Vagina (tissue), 2 donors: ENCODE results near the gene C16orf74. TPM values are rescaled to one million over a fixed set of nuclear protein-coding genes. Genes with fewer than 3 reads are reported as not detected.

Experiments
- DNase-seq, 2 donors: peaks; one replicate each; pipeline ENCODE4 v3.0.0-alpha.2; 2017; ENCODE audit errors: extremely low spot score in 2 of 2
- H3K27ac ChIP-seq: fragments of 200-600 bp; sonication (generic); one replicate; pipeline ENCODE4 v1.5.1; 2019
- H3K27me3 ChIP-seq: fragments of 200-600 bp; sonication (generic); one replicate; pipeline ENCODE4 v1.5.1; 2019
- H3K36me3 ChIP-seq, 2 donors: fragments of 200-600 bp; sonication (generic); one replicate each; pipeline ENCODE4 v1.5.1; 2017 to 2019
- H3K4me1 ChIP-seq: fragments of 200-600 bp; sonication (generic); one replicate; pipeline ENCODE4 v1.5.1; 2019
- H3K4me3 ChIP-seq, 2 donors: fragments of 200-600 bp; sonication (generic); 1 replicate in 1 of 2; 2 replicates in 1 of 2; pipeline ENCODE4 v1.5.1; 2016 to 2019
- H3K9me3 ChIP-seq: fragments of 200-600 bp; sonication (generic); one replicate; pipeline ENCODE4 v1.5.1; 2019
- POLR2A ChIP-seq, 2 donors: fragments of 450-650 bp; IDR thresholded peaks; one replicate each; pipeline ENCODE4 v1.6.1; 2017; ENCODE audit warnings: antibody characterized with exemption in 2 of 2, mild to moderate bottlenecking in 2 of 2, moderate library complexity in 2 of 2
- POLR2AphosphoS5 ChIP-seq, 2 donors: sonication (generic); formaldehyde crosslinking; IDR thresholded peaks; one replicate each; pipeline ENCODE4 v1.9.0; 2017; ENCODE audit warnings: antibody characterized with exemption in 2 of 2, mild to moderate bottlenecking in 2 of 2, low read depth in 1 of 2; ENCODE audit not compliant: insufficient read depth in 1 of 2
- intact Hi-C: fragments of 100-400 bp; cut with DNase I; formaldehyde crosslinking; loops from one replicate; pipeline ENCODE4 v1.15.1; 2023
- total RNA-seq: library from RNA; depleted of rRNA; stranded (reverse); fragments of >200 nt; gene quantifications from one replicate; pipeline ENCODE4 v1.2.3, GENCODE V29; 2016
- TF ChIP-seq, protein P1 (sequence below), 3 experiments: fragments of 450-650 bp in 2 of 3; fragments of 200-600 bp in 1 of 3; sonication (generic) in 1 of 3; IDR thresholded peaks; one replicate each; pipeline ENCODE4 v1.5.1; 2017 to 2019; ENCODE audit warnings: antibody characterized with exemption in 3 of 3, mild to moderate bottlenecking in 2 of 3, moderate library complexity in 2 of 3

The C16orf74 gene
- total RNA-seq, 1 donor from 2014 or later, result 18.2 TPM

DNA sequence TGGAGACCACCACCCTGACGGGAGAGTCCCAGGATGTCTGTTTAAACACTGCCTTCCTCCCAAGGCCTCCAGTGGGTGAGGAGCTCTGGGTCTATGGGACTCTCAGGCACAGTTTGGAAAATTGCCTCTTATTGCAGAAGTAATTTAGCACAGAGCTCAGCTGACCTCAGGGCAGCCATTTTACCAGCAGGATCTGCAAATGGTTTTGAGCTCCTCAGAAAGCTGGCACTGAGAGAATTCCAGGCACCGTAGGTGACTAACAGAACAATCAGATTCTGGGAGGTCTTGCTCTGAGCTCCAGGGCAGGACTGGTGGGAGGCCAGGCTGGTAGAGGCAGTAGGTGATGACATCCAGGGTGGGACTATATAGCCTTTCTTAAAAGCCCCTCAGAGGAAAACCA is 17.3 kb upstream of the C16orf74 start:
- no peak overlapping the region for H3K4me3 ChIP-seq
- H3K4me1 ChIP-seq, result no peaks in the 10 kb centered on the region
- no peaks in the 10 kb centered on the region for H3K36me3 ChIP-seq
- no peaks in the 10 kb centered on the region for H3K9me3 ChIP-seq
- H3K27me3 ChIP-seq, result no peaks in the 10 kb centered on the region
- TF ChIP-seq POLR2AphosphoS5 (IDR thresholded peaks at IDR 0.05; ENCODE audit: insufficient read depth in 1 of 2, low read depth in 1 of 2), result no peak
- no peak for TF ChIP-seq POLR2A (IDR thresholded peaks at IDR 0.05)
- TF ChIP-seq, protein P1, sequence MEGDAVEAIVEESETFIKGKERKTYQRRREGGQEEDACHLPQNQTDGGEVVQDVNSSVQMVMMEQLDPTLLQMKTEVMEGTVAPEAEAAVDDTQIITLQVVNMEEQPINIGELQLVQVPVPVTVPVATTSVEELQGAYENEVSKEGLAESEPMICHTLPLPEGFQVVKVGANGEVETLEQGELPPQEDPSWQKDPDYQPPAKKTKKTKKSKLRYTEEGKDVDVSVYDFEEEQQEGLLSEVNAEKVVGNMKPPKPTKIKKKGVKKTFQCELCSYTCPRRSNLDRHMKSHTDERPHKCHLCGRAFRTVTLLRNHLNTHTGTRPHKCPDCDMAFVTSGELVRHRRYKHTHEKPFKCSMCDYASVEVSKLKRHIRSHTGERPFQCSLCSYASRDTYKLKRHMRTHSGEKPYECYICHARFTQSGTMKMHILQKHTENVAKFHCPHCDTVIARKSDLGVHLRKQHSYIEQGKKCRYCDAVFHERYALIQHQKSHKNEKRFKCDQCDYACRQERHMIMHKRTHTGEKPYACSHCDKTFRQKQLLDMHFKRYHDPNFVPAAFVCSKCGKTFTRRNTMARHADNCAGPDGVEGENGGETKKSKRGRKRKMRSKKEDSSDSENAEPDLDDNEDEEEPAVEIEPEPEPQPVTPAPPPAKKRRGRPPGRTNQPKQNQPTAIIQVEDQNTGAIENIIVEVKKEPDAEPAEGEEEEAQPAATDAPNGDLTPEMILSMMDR (IDR thresholded peaks at IDR 0.05), result no peak
- DNase-seq, result no peak
- intact Hi-C loops, result no loop called here
- H3K27ac ChIP-seq, result no peak overlapping the region

DNA sequence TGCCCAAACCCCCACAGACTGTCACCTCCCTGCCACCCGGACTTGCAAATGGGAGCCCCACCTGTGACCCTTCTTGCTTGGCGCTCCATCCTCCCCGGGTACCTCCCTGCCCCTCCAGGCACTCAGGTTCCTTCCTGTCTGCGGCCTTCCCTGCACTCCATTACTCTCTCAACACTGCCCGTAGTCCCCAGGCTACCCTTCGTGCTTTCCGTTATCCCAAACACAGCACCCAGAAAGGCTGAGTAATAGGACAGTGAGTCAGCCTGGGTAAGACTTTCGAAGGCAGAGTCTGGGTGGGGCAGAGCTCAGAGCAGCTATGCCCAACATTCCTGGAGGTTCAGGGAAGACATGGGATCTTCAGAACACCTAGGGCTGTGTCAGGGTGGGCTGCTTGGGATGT is 16.6 kb upstream of the C16orf74 start:
- intact Hi-C loops, result no loop called here
- H3K4me1 ChIP-seq, result no peaks in the 10 kb centered on the region
- H3K9me3 ChIP-seq, result no peaks in the 10 kb centered on the region
- H3K4me3 ChIP-seq, result no peak overlapping the region
- H3K36me3 ChIP-seq, result no peaks in the 10 kb centered on the region
- no peaks in the 10 kb centered on the region for H3K27me3 ChIP-seq
- no peak overlapping the region for H3K27ac ChIP-seq
- TF ChIP-seq POLR2A (IDR thresholded peaks at IDR 0.05) (no peak), POLR2AphosphoS5 (IDR thresholded peaks at IDR 0.05; ENCODE audit: insufficient read depth in 1 of 2, low read depth in 1 of 2) (no peak)
- TF ChIP-seq, protein P1 (IDR thresholded peaks at IDR 0.05), result no peak
- DNase-seq, result no peak

DNA sequence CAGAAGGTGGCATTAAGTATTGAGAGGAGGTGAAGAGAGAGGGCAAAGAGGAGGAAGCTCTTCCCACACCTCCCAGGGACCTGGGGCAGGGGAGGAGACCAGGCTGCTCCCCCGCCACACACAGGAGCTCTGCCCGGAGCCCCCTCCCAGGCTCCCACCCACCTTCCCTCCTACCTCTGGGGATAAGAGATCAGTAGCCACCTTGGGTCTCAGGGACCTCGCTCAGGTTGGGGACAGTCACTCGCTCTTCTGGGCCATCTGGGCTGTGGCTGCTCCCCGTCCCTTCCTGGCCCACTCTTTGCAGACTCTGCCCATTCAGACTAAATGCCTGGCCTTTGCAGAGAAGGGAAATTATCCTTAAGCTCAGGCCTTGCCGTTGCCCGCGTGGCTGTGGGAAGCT is 14.9 kb upstream of the C16orf74 start:
- intact Hi-C loops, result no loop called here
- Histone ChIP-seq H3K36me3 (no peaks in the 10 kb centered on the region), H3K27me3 (no peaks in the 10 kb centered on the region), H3K27ac (no peak overlapping the region), H3K4me3 (no peak overlapping the region), H3K9me3 (no peaks in the 10 kb centered on the region), H3K4me1 (no peaks in the 10 kb centered on the region)
- DNase-seq, result no peak
- TF ChIP-seq POLR2A (IDR thresholded peaks at IDR 0.05) (no peak), POLR2AphosphoS5 (IDR thresholded peaks at IDR 0.05; ENCODE audit: insufficient read depth in 1 of 2, low read depth in 1 of 2) (no peak)
- TF ChIP-seq, protein P1 (IDR thresholded peaks at IDR 0.05), result no peak

DNA sequence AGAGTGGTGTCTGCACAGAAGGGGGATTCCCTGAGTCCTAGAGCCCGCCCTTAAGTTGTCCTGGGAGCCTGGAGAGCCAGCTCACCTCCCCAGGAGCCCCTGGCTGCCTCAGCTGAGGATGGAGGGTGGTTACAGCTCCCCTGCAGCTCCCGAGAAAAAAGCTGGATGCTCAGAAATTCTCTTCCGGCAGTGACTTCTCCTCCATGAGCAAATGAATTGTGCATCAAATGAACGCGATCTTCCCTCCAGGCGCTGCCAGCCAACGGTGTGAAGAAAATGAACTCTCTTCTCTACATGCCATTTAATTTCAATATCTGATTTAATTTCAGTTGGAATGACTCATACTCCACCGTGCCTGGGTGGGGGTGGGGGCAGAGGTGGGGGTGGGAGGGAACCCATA is 14.3 kb upstream of the C16orf74 start:
- no peak for DNase-seq
- no peak overlapping the region for H3K4me3 ChIP-seq
- H3K4me1 ChIP-seq, result no peaks in the 10 kb centered on the region
- no peaks in the 10 kb centered on the region for H3K36me3 ChIP-seq
- TF ChIP-seq, protein P1 (IDR thresholded peaks at IDR 0.05), result no peak
- TF ChIP-seq POLR2AphosphoS5 (IDR thresholded peaks at IDR 0.05; ENCODE audit: insufficient read depth in 1 of 2, low read depth in 1 of 2) (no peak), POLR2A (IDR thresholded peaks at IDR 0.05) (no peak)
- no peaks in the 10 kb centered on the region for H3K9me3 ChIP-seq
- intact Hi-C loops, result no loop called here
- H3K27ac ChIP-seq, result no peak overlapping the region
- no peaks in the 10 kb centered on the region for H3K27me3 ChIP-seq

DNA sequence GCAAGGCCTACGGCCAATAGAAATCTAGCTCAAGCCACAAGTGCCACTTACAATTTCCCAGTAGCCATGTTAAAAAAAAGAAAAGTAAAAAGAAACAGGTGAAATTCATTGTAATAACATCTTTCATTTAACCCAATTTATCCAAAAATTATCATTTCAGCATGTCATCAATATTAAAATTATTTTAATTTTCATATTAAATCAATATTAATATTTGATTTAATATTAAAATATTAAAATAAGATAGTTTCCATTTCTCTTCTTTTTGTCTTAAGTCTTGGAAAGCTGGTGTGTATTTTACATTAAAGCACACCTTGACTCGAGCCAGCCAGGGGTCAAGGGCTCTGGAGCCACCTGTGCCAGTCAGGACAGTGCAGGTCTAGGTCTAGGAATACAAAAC is 12.7 kb upstream of the C16orf74 start:
- TF ChIP-seq, protein P1 (IDR thresholded peaks at IDR 0.05), result no peak
- no peak for TF ChIP-seq POLR2A (IDR thresholded peaks at IDR 0.05)
- no peak for TF ChIP-seq POLR2AphosphoS5 (IDR thresholded peaks at IDR 0.05; ENCODE audit: insufficient read depth in 1 of 2, low read depth in 1 of 2)
- Histone ChIP-seq H3K27me3 (no peaks in the 10 kb centered on the region), H3K27ac (no peak overlapping the region), H3K36me3 (no peaks in the 10 kb centered on the region), H3K9me3 (no peaks in the 10 kb centered on the region), H3K4me3 (no peak overlapping the region), H3K4me1 (no peaks in the 10 kb centered on the region)
- DNase-seq, result no peak
- intact Hi-C loops, result no loop called here
